RWPE2 (cell line): ENCODE data around the gene C3orf52.
"Not testable (repeated sequence)": the region's sequence is repeated elsewhere in the genome, so short reads cannot be mapped to it uniquely, and the experiment has no call there.

Source experiments
- ATAC-seq: fragments of 200-7000 bp; cut with Tn5 transposase; 3 replicates; pipeline ENCODE4 v1.9.1; 2021; ENCODE audit warnings: low read depth
- DNase-seq: peaks from one replicate; pipeline ENCODE4 v3.0.0-alpha.2; 2020; ENCODE audit warnings: low spot score
- H3K27ac ChIP-seq: fragments of 450-650 bp; 2 replicates; pipeline ENCODE4 v1.5.1; 2017; ENCODE audit warnings: mild to moderate bottlenecking; ENCODE audit not compliant: poor library complexity, severe bottlenecking
- H3K27me3 ChIP-seq: fragments of 250-450 bp; sonication (Bioruptor Pico); 2 replicates; pipeline ENCODE4 v1.5.1; 2021; ENCODE audit warnings: mild to moderate bottlenecking, moderate library complexity; ENCODE audit not compliant: insufficient read depth, poor library complexity, severe bottlenecking
- H3K36me3 ChIP-seq: fragments of 250-450 bp; sonication (Bioruptor Pico); 2 replicates; pipeline ENCODE4 v1.5.1; 2020; ENCODE audit warnings: low read depth, mild to moderate bottlenecking, moderate library complexity
- H3K4me1 ChIP-seq: fragments of 250-450 bp; sonication (Bioruptor Pico); 2 replicates; pipeline ENCODE4 v1.5.1; 2021; ENCODE audit warnings: mild to moderate bottlenecking, moderate library complexity; ENCODE audit not compliant: insufficient read depth, poor library complexity, severe bottlenecking
- H3K4me3 ChIP-seq: fragments of 250-450 bp; sonication (Bioruptor Pico); 2 replicates; pipeline ENCODE4 v1.5.1; 2021; ENCODE audit warnings: mild to moderate bottlenecking, moderate library complexity; ENCODE audit not compliant: severe bottlenecking
- H3K9me3 ChIP-seq: fragments of 250-450 bp; sonication (Bioruptor Pico); 2 replicates; pipeline ENCODE4 v1.5.1; 2021; ENCODE audit warnings: mild to moderate bottlenecking, moderate library complexity; ENCODE audit not compliant: severe bottlenecking
- TF ChIP-seq, protein P1 (sequence below): fragments of 450-650 bp; IDR thresholded peaks from one replicate; pipeline ENCODE4 v1.5.1; 2017; ENCODE audit warnings: mild to moderate bottlenecking, moderate library complexity; ENCODE audit not compliant: poor library complexity, severe bottlenecking

Gene C3orf52, protein sequence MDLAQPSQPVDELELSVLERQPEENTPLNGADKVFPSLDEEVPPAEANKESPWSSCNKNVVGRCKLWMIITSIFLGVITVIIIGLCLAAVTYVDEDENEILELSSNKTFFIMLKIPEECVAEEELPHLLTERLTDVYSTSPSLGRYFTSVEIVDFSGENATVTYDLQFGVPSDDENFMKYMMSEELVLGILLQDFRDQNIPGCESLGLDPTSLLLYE

DNA sequence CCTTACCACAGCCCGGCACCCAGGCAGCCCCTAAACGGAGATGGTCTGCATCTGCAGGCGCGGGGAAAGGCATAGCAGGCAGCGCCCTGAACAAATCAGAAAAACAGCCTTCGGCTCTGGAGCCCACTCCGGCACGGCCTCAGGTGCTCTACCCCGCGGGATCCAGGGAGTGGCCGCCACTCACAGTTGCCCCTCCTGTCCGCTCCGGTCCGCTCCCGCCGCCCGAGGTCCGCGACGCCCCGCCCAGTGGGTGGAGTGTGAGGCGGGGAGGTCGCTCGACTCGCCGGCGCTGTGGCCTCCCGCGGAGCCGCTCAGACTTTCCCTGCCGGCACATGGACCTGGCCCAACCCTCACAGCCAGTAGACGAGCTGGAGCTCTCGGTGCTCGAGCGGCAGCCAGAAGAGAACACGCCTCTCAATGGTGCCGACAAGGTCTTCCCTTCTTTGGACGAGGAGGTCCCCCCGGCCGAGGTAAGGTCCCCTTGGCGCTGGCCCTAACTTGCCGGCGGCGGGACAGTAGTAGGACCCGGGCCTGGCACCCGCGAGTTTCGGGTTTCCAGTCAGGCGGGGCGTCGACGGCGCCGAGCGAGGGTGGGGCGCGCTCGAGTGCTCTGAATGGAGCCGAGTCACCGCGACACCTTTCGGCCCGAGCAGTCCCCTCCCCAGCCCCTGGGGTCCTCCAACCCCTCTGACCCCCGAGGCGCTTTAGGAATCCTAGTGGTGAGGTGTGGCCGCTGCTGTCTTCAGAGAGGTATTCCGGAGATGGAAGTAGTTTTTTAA, at the start of gene C3orf52:
Gene C3orf52, plus strand, starts transcription at position 314 of the 779 bp plus-strand sequence. Its CDS starts 19 bp downstream, at position 333.
- ATAC-seq (peak; percentile 90), DNase-seq (peak; percentile 83)
- TF ChIP-seq, protein P1, sequence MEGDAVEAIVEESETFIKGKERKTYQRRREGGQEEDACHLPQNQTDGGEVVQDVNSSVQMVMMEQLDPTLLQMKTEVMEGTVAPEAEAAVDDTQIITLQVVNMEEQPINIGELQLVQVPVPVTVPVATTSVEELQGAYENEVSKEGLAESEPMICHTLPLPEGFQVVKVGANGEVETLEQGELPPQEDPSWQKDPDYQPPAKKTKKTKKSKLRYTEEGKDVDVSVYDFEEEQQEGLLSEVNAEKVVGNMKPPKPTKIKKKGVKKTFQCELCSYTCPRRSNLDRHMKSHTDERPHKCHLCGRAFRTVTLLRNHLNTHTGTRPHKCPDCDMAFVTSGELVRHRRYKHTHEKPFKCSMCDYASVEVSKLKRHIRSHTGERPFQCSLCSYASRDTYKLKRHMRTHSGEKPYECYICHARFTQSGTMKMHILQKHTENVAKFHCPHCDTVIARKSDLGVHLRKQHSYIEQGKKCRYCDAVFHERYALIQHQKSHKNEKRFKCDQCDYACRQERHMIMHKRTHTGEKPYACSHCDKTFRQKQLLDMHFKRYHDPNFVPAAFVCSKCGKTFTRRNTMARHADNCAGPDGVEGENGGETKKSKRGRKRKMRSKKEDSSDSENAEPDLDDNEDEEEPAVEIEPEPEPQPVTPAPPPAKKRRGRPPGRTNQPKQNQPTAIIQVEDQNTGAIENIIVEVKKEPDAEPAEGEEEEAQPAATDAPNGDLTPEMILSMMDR: no peak
- peak within 1 kb of the TSS; percentile 62 for H3K27ac ChIP-seq
- no peaks in the 10 kb centered on the region for H3K36me3 ChIP-seq
- H3K4me3 ChIP-seq: peak within 1 kb of the TSS; percentile 57
- H3K27me3 ChIP-seq: no peaks in the 10 kb centered on the region
- peaks cover 17% of the 10 kb centered on the region for H3K4me1 ChIP-seq
- no peaks in the 10 kb centered on the region for H3K9me3 ChIP-seq

DNA sequence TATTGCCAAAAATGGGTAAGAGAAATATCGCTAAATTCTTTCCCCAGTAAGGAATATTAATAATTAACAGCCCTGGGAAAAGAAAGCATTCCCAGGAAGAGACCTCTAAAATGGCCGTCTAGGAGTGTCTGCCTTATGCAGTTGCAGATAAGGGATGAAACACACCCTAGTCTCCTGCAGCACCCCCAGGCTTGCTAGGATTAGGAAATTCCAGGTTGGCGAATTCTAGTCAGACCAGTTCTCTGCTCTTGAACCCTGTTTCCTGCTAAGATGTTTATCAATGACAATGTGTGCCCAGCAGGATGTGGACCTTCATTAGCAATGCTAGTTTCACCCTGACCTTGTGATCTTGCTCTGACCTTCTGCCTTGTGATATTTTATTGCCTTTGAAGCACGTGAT, 49.0 kb upstream of the C3orf52 start:
- not testable (repeated sequence) for H3K4me3 ChIP-seq, H3K27ac ChIP-seq, H3K36me3 ChIP-seq, H3K9me3 ChIP-seq, H3K27me3 ChIP-seq, H3K4me1 ChIP-seq, DNase-seq, ATAC-seq

DNA sequence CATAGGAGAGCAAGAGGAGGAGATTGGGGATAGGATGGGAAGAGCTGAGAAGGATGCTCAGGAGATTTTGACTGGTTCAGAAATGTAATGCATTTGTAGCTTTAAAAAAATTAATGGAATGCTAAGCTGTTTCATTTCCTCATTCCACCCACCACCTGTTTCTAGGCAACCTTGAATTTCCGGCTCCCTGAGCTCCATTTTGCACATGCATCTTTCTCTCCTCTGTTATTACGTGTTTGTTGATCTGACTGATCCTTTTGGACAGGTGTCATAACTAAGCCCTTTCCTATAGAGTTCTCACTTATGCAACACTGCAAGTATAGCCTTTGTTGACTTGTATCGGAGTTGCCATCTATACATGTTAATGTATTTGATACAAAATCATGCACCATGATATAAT, 47.3 kb upstream of the C3orf52 start:
- Histone ChIP-seq H3K4me1 (no peaks in the 10 kb centered on the region), H3K4me3 (no peak overlapping the region), H3K27me3 (no peaks in the 10 kb centered on the region), H3K9me3 (no peaks in the 10 kb centered on the region), H3K36me3 (no peaks in the 10 kb centered on the region), H3K27ac (no peak overlapping the region)
- TF ChIP-seq, protein P1: no peak
- peak; percentile 63; the same call in 2 of the 3 replicates for ATAC-seq
- DNase-seq: no peak

DNA sequence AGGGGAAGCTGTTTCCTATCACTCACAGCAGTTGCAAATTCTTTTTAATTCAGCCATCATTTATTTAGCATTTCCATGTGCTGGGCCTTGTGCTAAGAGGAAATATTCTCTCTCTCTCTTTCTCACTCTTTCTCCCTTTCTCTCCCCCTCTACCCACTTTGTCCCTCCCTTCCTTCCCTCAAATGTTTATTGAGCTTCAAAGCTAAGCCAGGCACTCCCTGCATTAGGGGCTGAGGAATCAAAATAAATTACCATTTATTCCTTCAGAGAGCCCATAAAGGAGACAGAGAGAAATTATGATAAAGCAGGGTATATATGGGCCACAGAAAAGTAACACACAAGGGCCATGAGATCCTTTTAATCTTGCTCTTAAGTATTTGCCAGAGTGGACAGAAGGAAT, 44.9 kb upstream of the C3orf52 start:
- TF ChIP-seq, protein P1: no peak
- ATAC-seq: no peak

DNA sequence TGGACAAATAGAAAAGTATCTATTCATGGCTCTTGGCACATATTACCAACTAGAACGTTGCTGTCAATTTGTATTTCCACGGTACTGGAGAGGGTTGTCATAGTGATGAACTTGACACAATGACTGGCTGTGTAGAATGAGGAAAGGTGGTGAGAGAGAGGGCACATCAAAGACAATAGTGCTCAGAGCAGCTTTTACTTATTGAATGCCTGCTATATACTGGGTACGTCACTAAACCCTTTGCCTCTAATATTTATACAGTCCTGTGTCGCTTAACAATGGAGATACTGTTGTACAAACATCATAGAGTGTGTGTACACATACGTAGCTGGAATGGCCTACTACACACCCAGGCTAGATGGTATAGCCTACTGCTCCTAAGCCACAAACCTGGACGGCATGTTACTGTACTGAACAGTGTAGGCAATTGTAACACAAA, 43.3 kb upstream of the C3orf52 start:
- no peak for ATAC-seq
- no peak for DNase-seq
- Histone ChIP-seq H3K4me1 (peaks cover 6% of the 10 kb centered on the region), H3K27ac (no peak overlapping the region), H3K36me3 (no peaks in the 10 kb centered on the region), H3K4me3 (no peak overlapping the region), H3K27me3 (no peaks in the 10 kb centered on the region), H3K9me3 (no peaks in the 10 kb centered on the region)
- TF ChIP-seq, protein P1: no peak

More for the DNA sequence above, 44.9 kb upstream of the C3orf52 start:
- Histone ChIP-seq H3K27me3 (no peaks in the 10 kb centered on the region), H3K36me3 (no peaks in the 10 kb centered on the region), H3K4me1 (no peaks in the 10 kb centered on the region), H3K9me3 (no peaks in the 10 kb centered on the region), H3K4me3 (no peak overlapping the region), H3K27ac (no peak overlapping the region)
- DNase-seq: no peak
